Prostate gland (tissue), 2 donors: ENCODE data around the gene PCIF1.

Experiments used
- CTCF ChIP-seq, 4 experiments: fragments of 200-600 bp in 2 of 4; fragments of 450-650 bp in 2 of 4; sonication (generic) in 2 of 4; IDR thresholded peaks; 1 replicate in 3 of 4; 2 replicates in 1 of 4; pipeline ENCODE4 v1.5.1; 2016 to 2019; ENCODE audit warnings: antibody characterized with exemption in 4 of 4, mild to moderate bottlenecking in 2 of 4, moderate library complexity in 2 of 4
- POLR2A ChIP-seq: fragments of 450-650 bp; IDR thresholded peaks from one replicate; pipeline ENCODE4 v1.6.1; 2016; ENCODE audit warnings: antibody characterized with exemption, mild to moderate bottlenecking
- POLR2AphosphoS5 ChIP-seq: sonication (generic); formaldehyde crosslinking; IDR thresholded peaks from one replicate; pipeline ENCODE4 v1.6.1; 2017; ENCODE audit warnings: antibody characterized with exemption

DNA sequence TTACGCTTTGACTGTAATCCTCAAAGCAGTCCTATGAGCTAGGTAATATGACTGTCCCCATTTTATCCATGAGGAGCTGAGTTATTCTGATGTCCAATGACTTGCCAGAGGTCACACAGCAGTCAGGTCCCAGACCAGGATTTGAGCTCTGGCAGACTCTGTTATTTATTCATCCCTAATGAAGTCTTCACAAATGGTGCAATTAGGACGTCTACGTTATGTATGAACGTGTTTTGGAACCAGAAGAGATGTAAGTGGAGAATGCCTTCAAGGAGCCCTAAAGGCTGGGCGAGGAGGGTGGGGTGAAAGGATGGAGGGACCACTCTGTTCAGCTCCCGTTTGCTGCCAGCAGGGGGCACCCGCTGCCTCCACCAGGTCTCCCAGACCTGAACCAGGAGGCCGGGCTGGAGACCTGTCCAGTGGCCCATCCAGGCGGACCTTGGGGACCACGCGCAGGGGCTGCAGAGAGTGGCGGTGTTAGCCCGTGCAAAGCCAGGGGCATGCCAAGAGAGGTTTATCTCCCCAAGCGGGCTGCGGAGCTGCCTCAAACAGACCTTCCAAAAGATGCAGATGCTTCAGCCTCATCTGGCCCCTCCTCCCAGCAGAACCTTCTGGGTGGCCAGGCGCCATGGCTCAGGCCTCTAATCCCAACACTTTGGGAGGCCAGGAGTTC, 52.8 kb downstream of the PCIF1 start:
- TF ChIP-seq CTCF (IDR thresholded peaks at IDR 0.05) (peak; percentile 27 to 78 (median 54)), POLR2AphosphoS5 (no peak), POLR2A (no peak)
